ENCODE measurements around the gene CPN2.

CPN2 gene

GRCh38 chr3:194384156-194384555, 33.0 kb upstream of the CPN2 start:
- Histone ChIP-seq H3K36me3 (ENCODE audit: insufficient read depth) (no peaks in the 10 kb centered on the region), H3K4me1 (ENCODE audit: low read depth, poor library complexity, severe bottlenecking) (no peaks in the 10 kb centered on the region), H2AFZ (ENCODE audit: low read depth) (no peak overlapping the region), H3K4me3 (IDR thresholded peaks at IDR 0.05; ENCODE audit: insufficient read depth, low read depth, low read length) (no peak overlapping the region), H3K4me2 (no peak overlapping the region), H3K27ac (no peak overlapping the region), H3K79me2 (ENCODE audit: insufficient read depth, low read depth) (no peaks in the 10 kb centered on the region), H4K20me1 (ENCODE audit: insufficient read depth) (no peaks in the 10 kb centered on the region), H3K9ac (no peak overlapping the region), H3K27me3 (ENCODE audit: insufficient read depth, low read depth) (no peaks in the 10 kb centered on the region)
- no peak for TF ChIP-seq CTCF (conservative IDR thresholded peaks at IDR 0.05; ENCODE audit: low read depth, low read length)

- no peak overlapping the region for H3K27ac ChIP-seq
- no peaks in the 10 kb centered on the region for H3K27me3 ChIP-seq (ENCODE audit: insufficient read depth, low read depth)
- H3K4me2 ChIP-seq: no peak overlapping the region
- no peaks in the 10 kb centered on the region for H3K79me2 ChIP-seq (ENCODE audit: insufficient read depth, low read depth)
- TF ChIP-seq CTCF (conservative IDR thresholded peaks at IDR 0.05; ENCODE audit: low read depth, low read length): no peak
- no peak overlapping the region for H3K4me3 ChIP-seq (IDR thresholded peaks at IDR 0.05; ENCODE audit: insufficient read depth, low read depth, low read length)
- no peaks in the 10 kb centered on the region for H4K20me1 ChIP-seq (ENCODE audit: insufficient read depth)
- no peaks in the 10 kb centered on the region for H3K4me1 ChIP-seq (ENCODE audit: low read depth, poor library complexity, severe bottlenecking)
- H3K9ac ChIP-seq: no peak overlapping the region
- no peak overlapping the region for H2AFZ ChIP-seq (ENCODE audit: low read depth)
- H3K36me3 ChIP-seq (ENCODE audit: insufficient read depth): no peaks in the 10 kb centered on the region
These were observed 32.3 kb upstream of the CPN2 start for GRCh38 chr3:194383276-194383940.

DNA sequence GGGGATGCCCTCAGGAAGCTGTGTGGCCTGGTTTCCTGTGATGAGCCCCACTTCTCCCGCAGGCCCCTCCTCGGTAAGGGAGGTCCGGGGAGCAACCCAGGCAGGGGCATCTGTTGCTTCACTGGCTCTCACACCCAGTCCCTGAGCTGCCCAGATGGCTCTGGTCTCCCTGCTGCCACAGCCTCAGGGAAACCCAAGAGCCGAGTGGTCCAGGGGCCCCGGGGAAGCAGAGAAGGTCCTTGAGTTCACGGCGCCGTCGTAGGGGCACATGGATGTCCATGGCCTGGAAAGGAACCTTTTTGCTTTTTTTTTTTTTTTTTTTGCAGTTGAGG, 31.7 kb upstream of the CPN2 start:
- no peak overlapping the region for H3K4me3 ChIP-seq (IDR thresholded peaks at IDR 0.05; ENCODE audit: insufficient read depth, low read depth, low read length)
- no peaks in the 10 kb centered on the region for H3K36me3 ChIP-seq (ENCODE audit: insufficient read depth)
- no peak overlapping the region for H2AFZ ChIP-seq (ENCODE audit: low read depth)
- no peak overlapping the region for H3K27ac ChIP-seq
- H3K27me3 ChIP-seq (ENCODE audit: insufficient read depth, low read depth): no peaks in the 10 kb centered on the region
- no peaks in the 10 kb centered on the region for H4K20me1 ChIP-seq (ENCODE audit: insufficient read depth)
- H3K79me2 ChIP-seq (ENCODE audit: insufficient read depth, low read depth): no peaks in the 10 kb centered on the region
- H3K9ac ChIP-seq: no peak overlapping the region
- no peak overlapping the region for H3K4me2 ChIP-seq
- H3K4me1 ChIP-seq (ENCODE audit: low read depth, poor library complexity, severe bottlenecking): no peaks in the 10 kb centered on the region
- no peak for TF ChIP-seq CTCF (conservative IDR thresholded peaks at IDR 0.05; ENCODE audit: low read depth, low read length)

GRCh38 chr3:194382196-194382891, 31.2 kb upstream of the CPN2 start:
- no peak overlapping the region for H2AFZ ChIP-seq (ENCODE audit: low read depth)
- H3K4me2 ChIP-seq: no peak overlapping the region
- H3K9ac ChIP-seq: no peak overlapping the region
- H3K27ac ChIP-seq: no peak overlapping the region
- no peaks in the 10 kb centered on the region for H4K20me1 ChIP-seq (ENCODE audit: insufficient read depth)
- H3K36me3 ChIP-seq (ENCODE audit: insufficient read depth): no peaks in the 10 kb centered on the region
- H3K27me3 ChIP-seq (ENCODE audit: insufficient read depth, low read depth): no peaks in the 10 kb centered on the region
- H3K4me1 ChIP-seq (ENCODE audit: low read depth, poor library complexity, severe bottlenecking): no peaks in the 10 kb centered on the region
- H3K4me3 ChIP-seq (IDR thresholded peaks at IDR 0.05; ENCODE audit: insufficient read depth, low read depth, low read length): no peak overlapping the region
- no peak for TF ChIP-seq CTCF (conservative IDR thresholded peaks at IDR 0.05; ENCODE audit: low read depth, low read length)
- no peaks in the 10 kb centered on the region for H3K79me2 ChIP-seq (ENCODE audit: insufficient read depth, low read depth)
